HG03159 (cell line): ENCODE measurements around the gene ASTL.
"Not testable (repeated sequence)": the region's sequence is repeated elsewhere in the genome, so short reads cannot be mapped to it uniquely, and the experiment has no call there.

Experiments
- ATAC-seq: cut with Tn5 transposase; IDR thresholded peaks from one replicate; pipeline ENCODE4 v1.9.1; 2021; ENCODE audit warnings: mild to moderate bottlenecking, moderate library complexity; ENCODE audit not compliant: unreplicated experiment

Gene ASTL

DNA sequence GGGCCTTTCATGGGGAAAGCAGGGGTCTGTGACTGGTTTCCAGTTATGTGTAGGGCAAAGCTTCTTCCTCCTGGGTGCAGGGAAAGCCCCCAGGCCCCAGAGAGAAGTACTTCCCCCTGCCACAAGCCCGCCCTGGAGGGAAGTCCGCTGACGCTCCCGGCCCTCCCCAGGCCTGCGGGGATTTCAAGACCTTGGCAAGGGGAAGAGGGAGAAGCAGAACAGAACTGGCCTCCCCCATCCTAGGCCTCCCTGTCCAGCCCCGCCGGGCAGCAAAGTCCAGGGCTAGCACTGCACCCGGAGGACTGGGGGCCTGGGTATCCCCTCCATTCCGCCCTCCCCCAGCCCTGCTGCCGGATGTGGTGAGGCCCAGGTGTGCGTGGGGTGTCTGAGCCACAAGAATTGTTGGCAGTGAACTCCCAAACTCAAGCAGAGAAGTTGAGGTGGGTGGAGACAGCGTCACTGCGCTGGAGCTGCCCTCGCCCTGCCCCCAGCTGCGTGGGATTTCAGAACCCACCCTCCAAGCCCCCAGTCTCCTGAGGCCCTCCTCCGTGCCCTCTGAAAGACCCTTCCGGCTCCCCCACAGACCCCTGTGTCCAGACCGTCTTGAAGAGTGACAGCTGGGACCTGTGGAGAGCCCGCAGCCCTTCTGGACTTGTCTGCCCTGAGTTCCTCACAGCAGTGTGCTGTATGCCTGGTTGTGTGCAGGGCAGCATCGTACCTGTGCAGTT lies 8.0 kb upstream of the ASTL start:
- peak; percentile 39 for ATAC-seq

- ATAC-seq = no peak
These were observed 7.5 kb upstream of the ASTL start for GRCh38 chr2:96145848-96146152.

DNA sequence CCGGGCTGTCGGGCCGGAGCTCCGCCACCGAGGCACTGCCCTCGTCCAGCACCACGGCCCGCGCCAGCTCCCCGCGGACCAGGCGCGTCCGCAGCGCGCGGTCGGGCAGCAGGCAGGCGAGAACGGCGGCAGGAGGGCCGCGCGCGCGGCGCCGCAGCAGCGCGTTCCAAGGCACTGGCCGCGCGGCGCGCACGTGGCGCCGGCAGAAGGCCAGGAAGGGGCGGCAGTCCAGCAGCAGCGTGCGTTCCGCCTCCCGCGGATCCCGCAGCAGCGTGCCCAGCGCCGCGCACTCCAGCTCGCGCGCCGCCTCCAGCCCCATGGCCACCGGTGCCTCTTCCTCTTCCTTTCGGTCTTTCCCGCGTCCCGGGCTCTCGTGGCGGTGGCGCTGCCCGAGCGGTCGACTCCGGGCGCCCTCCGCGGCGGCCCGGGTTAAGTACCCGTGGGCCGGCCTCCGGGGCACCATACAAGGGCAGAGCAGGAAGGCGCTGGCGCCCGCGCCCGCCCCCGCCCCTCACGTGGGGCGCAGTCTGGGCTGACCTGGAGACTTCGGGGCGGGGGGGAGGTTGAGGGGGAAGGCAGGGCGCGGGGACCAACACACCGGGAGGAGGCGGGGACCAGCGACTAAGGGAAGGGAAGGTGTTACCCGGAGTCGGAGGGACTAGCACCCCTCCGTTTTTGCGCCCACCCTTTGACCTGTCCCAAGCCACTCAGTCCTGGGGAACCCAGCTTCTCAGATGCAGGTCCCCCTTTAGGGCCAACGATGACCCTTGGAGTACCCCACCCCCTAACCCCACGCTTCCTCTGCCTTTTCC lies 6.9 kb upstream of the ASTL start, which contains the start of gene DUSP2:
TSS of gene DUSP2 (minus strand) at position 405 of the 812 bp plus-strand sequence. CDS start at position 319, 86 bp downstream.
- peak; percentile 56 for ATAC-seq

DNA sequence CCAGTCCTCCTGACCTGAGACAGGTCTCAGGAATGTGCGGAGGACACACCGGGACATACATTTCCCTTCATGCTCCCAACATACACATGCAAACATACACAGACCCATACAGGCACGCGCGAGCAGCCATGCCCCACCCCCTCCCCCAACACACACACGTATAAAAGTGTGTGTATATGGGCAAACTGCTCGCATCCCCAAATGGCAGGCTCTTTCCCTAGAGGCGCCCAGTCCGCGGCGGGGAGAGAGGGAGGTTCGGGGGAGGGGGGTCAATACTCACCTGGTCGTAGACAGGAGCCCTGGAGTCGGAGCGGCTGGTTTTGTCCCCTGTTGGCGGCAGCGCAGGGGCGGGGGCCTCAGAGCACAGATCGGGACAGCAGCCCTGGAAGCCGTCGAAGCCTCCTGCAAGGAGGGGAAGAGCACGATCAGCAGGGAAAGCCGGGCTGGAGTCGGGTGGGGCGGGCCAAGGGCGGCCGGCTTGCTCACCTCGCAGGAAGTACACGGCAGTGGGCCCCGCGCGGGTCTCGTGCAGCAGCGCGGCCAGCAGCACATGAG lies 6.3 kb upstream of the ASTL start:
- ATAC-seq = no peak

- ATAC-seq = no peak
These were observed 5.7 kb upstream of the ASTL start for GRCh38 chr2:96143848-96144480.

- ATAC-seq = no peak
These were observed 5.0 kb upstream of the ASTL start for GRCh38 chr2:96143231-96143847.

GRCh38 chr2:96142217-96143113 lies 4.2 kb upstream of the ASTL start:
- ATAC-seq = no peak

DNA sequence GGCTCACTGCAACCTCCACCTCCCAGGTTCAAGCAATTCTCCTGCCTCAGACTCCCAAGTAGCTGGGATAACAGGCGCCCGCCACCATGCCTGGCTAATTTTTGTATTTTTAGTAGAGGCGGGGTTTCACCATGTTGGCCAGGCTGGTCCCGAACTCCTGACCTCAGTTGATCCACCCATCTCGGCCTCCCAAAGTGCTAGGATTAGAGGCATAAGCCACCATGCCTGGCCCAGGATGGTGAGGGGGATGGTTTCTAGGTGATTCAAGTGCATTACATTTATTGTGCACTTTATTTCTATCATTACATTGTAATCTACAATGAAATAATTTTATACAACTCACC lies 3.3 kb upstream of the ASTL start:
- not testable (repeated sequence) for ATAC-seq

DNA sequence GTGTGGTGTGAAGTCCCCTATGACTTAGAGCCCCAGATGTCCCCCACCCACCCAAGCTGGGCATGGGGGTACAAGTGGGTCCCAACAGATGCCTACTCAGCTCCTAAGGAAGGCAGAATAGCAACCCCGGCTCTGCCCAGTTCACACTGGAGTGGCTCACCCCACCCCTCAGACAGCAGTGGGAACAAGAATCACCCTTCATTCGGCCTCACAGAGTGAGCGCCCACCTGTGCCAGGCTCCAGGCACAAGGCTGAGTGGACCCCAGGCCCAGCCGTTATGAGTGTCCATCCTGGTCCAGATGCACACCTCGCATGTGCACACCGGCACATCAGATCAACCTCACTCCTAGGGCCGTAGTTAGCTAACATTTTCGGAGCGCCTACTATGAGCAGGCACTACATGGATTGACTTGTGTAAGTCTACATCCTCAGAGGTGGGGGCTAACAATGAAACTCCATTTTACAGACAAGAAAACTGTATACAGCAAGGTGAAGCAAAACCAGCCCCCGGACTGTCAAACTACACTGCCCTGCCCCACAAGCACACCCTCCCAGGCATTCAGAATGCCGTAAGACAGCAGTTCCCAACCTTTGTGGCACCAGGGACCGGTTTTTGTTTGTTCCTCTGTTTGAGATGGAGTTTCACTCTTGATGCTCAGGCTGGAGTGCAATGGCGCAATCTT lies 2.8 kb upstream of the ASTL start:
- no peak for ATAC-seq

DNA sequence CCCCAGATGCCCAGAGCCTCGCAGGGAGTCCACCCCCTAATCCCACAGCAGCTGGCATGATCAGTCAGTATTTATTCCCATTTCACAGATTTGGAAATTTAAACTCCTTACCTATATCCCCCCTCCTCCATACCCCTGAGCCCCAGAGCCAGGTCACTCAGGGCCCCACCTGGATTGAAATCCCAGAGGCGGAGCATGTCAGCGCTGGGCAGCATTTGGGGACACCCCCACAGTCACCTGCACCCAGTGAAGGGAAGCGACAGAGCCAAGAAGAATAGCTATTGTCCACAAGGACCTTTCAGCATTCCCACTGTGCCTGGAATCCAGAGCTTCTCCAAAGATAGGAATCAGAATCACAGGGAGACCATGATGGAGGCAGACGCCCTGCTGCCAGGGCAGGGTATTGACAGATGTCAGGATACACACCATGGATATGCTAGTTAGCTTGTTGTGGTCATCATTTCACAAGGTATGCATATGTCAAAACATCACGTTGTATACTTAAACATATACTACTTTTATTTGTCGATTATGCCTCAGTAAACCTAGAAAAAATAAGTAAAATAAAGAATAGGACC lies 968 bp upstream of the ASTL start:
- no peak for ATAC-seq

- ATAC-seq = no peak
These were observed 752 bp downstream of the ASTL start for GRCh38 chr2:96137321-96138178.

GRCh38 chr2:96136129-96136720 lies 2.1 kb downstream of the ASTL start:
- no peak for ATAC-seq

DNA sequence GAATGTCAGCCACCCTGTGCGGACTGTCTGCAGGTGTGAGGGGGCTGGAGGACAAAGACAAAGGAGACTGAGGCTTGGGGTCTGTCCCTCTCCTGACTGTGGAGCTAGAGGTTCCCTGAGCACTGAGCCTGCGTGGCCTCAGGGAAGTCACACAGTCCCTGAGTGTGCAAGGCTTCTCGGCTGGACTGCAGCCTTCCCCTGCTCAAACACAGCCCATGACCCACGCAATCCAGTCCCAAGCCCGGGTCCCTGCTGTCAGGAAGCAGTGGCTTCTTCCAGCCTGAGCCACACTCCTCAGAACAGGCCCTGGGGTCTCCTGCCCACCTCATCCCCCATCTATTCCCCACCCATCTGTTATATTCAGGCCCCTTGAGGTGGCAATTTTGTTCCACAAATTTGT lies 2.7 kb downstream of the ASTL start:
- ATAC-seq = no peak

DNA sequence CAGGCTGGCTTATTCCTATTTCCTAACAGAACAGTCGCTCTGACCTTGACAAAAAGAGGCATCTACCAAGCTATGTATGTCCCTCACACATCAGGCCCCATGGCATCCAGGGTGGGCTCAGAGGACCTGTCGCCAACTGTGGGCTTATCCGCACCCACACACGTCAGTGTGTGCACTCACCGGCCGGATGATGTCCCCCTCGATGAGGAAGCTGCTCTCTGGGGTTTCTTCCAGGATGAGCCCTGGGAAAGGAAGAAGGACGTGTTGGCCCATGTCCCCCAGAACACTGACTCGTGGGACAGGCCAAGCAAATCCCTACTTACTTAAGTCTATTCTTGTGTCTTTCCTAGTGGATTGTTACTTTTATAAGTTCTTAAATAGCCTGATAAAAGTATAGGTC lies 3.1 kb downstream of the ASTL start:
- ATAC-seq = no peak

DNA sequence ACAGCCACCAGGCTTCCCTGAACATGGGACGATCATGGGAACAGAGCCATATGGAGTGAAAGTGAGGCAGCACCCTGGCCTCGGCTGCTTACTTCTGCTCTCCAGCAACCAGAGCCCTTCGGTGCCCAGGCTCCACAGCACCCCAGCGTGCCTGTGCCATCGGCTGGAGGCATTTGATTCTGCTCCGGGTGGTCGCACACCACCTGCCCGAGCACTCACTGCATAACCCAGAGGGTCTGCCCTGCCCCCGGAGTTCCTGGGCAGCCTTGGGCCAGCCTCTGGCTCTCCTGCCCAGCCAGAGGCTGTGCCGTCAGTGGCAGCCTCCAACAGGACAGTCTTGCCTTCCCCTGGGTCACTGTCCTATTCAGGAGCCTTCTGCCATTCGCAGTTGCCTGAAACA lies 3.9 kb downstream of the ASTL start:
- ATAC-seq = no peak

DNA sequence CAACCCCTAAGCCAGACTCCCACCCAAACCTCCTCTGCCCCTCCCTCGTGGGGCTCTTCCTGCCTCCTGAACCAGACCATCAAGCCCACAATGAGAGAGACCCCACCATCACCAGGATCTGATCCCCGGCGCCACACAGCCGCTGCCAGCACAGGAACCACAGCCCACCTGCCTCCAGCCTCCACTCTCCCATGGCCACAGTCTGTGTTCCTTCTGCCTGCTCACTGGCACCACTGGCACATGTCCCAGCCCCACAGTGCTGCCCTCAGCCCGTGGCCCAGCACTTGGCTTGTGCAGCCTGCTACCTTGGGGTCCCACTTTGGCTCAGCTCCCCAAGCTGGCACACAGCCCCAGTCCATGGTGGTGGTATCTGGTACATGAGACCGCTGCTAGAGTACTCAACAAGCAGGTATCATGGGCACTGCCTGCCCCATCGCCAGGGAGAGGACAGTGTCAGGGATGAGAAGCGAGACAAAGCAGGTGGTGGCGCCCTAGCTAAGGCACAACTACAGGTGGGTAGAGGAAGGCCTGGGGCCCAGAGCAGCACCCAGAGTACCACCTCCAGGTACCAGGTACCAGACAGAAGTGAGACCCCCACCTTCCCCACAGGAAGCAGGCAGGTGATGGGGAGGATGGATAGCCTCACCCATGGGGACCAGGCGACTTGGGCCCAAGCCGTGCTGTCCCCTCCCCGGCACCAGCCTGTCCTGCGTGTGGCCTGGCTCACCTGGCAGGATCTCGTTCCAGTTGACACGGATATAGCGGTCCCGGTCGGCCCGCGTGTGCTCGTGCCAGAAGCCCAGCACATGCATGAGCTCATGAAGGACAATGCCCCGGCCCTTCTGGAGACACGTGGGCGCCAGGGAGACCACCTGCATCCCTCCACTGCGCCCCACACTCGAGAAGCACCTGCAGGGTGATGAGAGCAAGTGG lies 6.2 kb downstream of the ASTL start:
- no peak for ATAC-seq
